ENCODE data around the gene TRMT5.

TRMT5 gene

GRCh38 chr14:60956632-60957031, 24.2 kb downstream of the TRMT5 start:
- Histone ChIP-seq H3K9ac (ENCODE audit: low read depth, low read length) (no peak overlapping the region), H3K4me3 (ENCODE audit: low read depth in 1 of 2, low read length in 2 of 2) (no peak overlapping the region), H3K27me3 (ENCODE audit: insufficient read depth, low read length, poor library complexity) (no peaks in the 10 kb centered on the region), H3K9me3 (ENCODE audit: insufficient read depth, low read length, severe bottlenecking) (peaks cover 17% of the 10 kb centered on the region), H2AFZ (ENCODE audit: low read depth, low read length) (no peak overlapping the region), H3K27ac (ENCODE audit: low read length) (no peak overlapping the region), H3K79me2 (ENCODE audit: insufficient read depth, low read length) (no peaks in the 10 kb centered on the region), H3K36me3 (ENCODE audit: insufficient read depth, low read length) (peaks cover 3% of the 10 kb centered on the region; the same call in 1 of the 2 replicates), H3K4me2 (ENCODE audit: insufficient read depth, low read length) (no peak overlapping the region), H3K4me1 (ENCODE audit: insufficient read depth, low read length) (no peaks in the 10 kb centered on the region), H4K20me1 (ENCODE audit: insufficient read depth, low read length) (no peaks in the 10 kb centered on the region)
- TF ChIP-seq EZH2 (IDR thresholded peaks at IDR 0.05; ENCODE audit: borderline replicate concordance, low read depth, low read length, severe bottlenecking) (no peak), CTCF (IDR thresholded peaks at IDR 0.05; ENCODE audit: borderline replicate concordance, extremely low read depth, low read length, poor library complexity, severe bottlenecking) (no peak)
- DNase-seq: no peak
- ATAC-seq (ENCODE audit: insufficient read depth, low read depth): no peak

GRCh38 chr14:60956202-60956601, 24.7 kb downstream of the TRMT5 start:
- Histone ChIP-seq H3K79me2 (ENCODE audit: insufficient read depth, low read length) (no peaks in the 10 kb centered on the region), H4K20me1 (ENCODE audit: insufficient read depth, low read length) (no peaks in the 10 kb centered on the region), H3K9me3 (ENCODE audit: insufficient read depth, low read length, severe bottlenecking) (peaks cover 17% of the 10 kb centered on the region)

GRCh38 chr14:60951776-60952435, 29.0 kb downstream of the TRMT5 start:
- H4K20me1 ChIP-seq (ENCODE audit: insufficient read depth, low read length): no peaks in the 10 kb centered on the region
- DNase-seq (no peak), ATAC-seq (ENCODE audit: insufficient read depth, low read depth) (no peak)
- H3K79me2 ChIP-seq (ENCODE audit: insufficient read depth, low read length): no peaks in the 10 kb centered on the region
- H3K4me1 ChIP-seq (ENCODE audit: insufficient read depth, low read length): no peaks in the 10 kb centered on the region
- no peaks in the 10 kb centered on the region for H3K27me3 ChIP-seq (ENCODE audit: insufficient read depth, low read length, poor library complexity)
- H3K9ac ChIP-seq (ENCODE audit: low read depth, low read length): no peak overlapping the region
- no peak overlapping the region for H2AFZ ChIP-seq (ENCODE audit: low read depth, low read length)
- H3K27ac ChIP-seq (ENCODE audit: low read length): no peak overlapping the region
- H3K9me3 ChIP-seq (ENCODE audit: insufficient read depth, low read length, severe bottlenecking): peaks cover 4% of the 10 kb centered on the region
- no peak overlapping the region for H3K4me3 ChIP-seq (ENCODE audit: low read depth in 1 of 2, low read length in 2 of 2)
- no peaks in the 10 kb centered on the region for H3K36me3 ChIP-seq (ENCODE audit: insufficient read depth, low read length)
- no peak overlapping the region for H3K4me2 ChIP-seq (ENCODE audit: insufficient read depth, low read length)
- TF ChIP-seq EZH2 (IDR thresholded peaks at IDR 0.05; ENCODE audit: borderline replicate concordance, low read depth, low read length, severe bottlenecking) (no peak), CTCF (IDR thresholded peaks at IDR 0.05; ENCODE audit: borderline replicate concordance, extremely low read depth, low read length, poor library complexity, severe bottlenecking) (no peak)

More at GRCh38 chr14:60956202-60956601, 24.7 kb downstream of the TRMT5 start:
- Histone ChIP-seq H3K4me1 (ENCODE audit: insufficient read depth, low read length) (no peaks in the 10 kb centered on the region), H3K36me3 (ENCODE audit: insufficient read depth, low read length) (peaks cover 3% of the 10 kb centered on the region; the same call in 1 of the 2 replicates), H3K4me3 (ENCODE audit: low read depth in 1 of 2, low read length in 2 of 2) (no peak overlapping the region), H3K27ac (ENCODE audit: low read length) (no peak overlapping the region), H3K27me3 (ENCODE audit: insufficient read depth, low read length, poor library complexity) (no peaks in the 10 kb centered on the region), H3K4me2 (ENCODE audit: insufficient read depth, low read length) (no peak overlapping the region), H3K9ac (ENCODE audit: low read depth, low read length) (no peak overlapping the region), H2AFZ (ENCODE audit: low read depth, low read length) (no peak overlapping the region)
- DNase-seq (no peak), ATAC-seq (ENCODE audit: insufficient read depth, low read depth) (no peak)
- TF ChIP-seq EZH2 (IDR thresholded peaks at IDR 0.05; ENCODE audit: borderline replicate concordance, low read depth, low read length, severe bottlenecking) (no peak), CTCF (IDR thresholded peaks at IDR 0.05; ENCODE audit: borderline replicate concordance, extremely low read depth, low read length, poor library complexity, severe bottlenecking) (no peak)

Data from DND-41 (cell line).